AG08396 (cell line): ENCODE data around the gene PSMC3.

ENCODE experiments used
- DNase-seq: peaks from one replicate; pipeline ENCODE4 v3.0.0; 2012; ENCODE audit warnings: low spot score, mixed read lengths

PSMC3 gene

GRCh38 chr11:47375546-47376085 is 50.6 kb downstream of the PSMC3 start:
- DNase-seq = no peak

GRCh38 chr11:47375020-47375419 is 51.2 kb downstream of the PSMC3 start:
- no peak for DNase-seq

- no peak for DNase-seq
These were observed 51.6 kb downstream of the PSMC3 start for GRCh38 chr11:47374720-47375019.

GRCh38 chr11:47373876-47374719 is 52.1 kb downstream of the PSMC3 start:
- DNase-seq = peak; percentile 89

GRCh38 chr11:47372422-47372821 is 53.8 kb downstream of the PSMC3 start:
- DNase-seq = no peak

GRCh38 chr11:47369676-47370075 is 56.6 kb downstream of the PSMC3 start:
- no peak for DNase-seq
